Measurements from ENCODE around the gene SIGLEC14.

SIGLEC14 gene

GRCh38 chr19:51607920-51608562 is 38.6 kb downstream of the SIGLEC14 start:
- no peak for DNase-seq

DNA sequence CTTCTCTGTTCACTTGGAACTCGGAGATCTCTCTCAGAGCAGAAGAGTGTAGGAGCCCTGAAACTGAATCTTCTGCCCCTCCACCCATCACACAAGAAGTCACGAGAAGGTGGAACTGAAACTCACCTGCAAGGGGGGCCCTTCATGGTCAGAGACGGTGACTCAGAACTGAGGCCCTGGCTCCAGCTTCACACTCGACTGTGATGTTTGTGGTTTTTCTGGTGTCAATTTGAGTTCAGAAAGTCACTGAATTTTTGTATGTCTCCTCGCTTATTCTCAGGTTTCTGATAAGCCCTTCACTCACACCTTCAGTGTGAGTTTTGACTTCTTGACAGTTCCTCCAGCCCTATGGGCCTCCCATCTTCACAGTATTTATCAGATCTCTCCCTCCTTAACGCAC is 39.5 kb downstream of the SIGLEC14 start:
- no peak for DNase-seq

DNA sequence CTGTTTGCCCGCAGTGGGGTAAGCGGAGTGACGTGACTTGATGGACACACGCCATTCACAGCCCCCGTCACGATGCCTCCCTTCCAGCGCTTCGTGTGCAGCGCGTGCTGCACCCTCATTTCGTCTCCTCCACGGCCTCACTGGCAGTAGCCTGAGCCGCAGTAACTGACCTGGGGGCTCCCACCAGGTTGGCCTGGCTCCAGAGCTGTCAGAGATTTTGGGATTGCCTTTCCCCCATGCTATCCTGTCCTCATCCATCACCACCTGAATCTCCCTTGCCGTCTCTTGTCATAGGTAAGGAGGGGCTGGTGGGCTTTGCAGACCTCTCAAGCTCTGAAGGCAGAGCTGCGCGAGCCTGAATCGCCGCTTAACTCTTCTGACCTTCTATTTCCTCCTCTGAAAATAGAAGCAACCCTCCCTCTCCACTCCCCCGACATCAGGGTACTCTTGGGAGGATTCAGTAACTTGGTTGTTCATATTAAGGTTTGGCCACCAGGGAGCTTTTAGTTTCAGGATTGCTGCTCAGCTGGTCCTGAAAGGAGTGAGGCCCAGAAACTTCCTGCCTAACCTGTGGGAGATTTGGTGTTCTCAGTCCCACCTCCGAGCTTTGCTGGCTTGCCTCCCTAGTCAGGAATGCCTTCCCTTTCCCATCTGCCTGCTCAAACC is 44.3 kb downstream of the SIGLEC14 start:
- DNase-seq, result no peak

DNA sequence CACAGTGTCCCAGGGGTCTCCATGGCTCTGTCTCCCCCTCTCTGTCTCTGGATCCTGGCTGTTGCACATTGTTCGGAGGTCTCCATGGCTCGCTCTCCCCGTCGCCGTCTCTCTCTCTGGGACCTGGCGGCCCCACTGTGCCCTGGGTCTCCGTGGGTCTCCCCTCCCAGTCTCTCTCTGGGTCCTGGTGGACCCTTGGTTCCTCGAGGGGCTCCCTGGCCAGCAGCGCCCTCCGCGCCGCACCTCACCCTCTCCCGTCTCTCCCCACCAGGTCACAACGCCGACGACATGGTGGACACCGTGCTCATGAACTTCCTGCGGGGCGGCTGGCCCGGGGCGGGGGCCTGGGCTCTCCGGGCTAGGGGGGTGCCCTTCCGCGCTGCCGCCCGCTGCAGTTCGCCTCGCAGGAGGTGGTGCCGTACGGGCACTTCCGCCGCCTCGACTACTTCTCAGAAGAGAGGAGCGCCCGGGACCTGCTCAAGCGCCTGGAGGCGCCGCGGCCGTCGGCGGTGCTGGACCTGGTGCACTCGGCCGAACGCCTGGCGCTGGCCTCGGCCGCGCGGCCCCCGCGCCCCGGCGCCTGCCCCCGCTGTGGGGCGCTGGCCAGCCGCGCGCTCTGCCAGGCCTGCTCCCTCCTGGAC is 45.6 kb downstream of the SIGLEC14 start:
- DNase-seq, result no peak

DNA sequence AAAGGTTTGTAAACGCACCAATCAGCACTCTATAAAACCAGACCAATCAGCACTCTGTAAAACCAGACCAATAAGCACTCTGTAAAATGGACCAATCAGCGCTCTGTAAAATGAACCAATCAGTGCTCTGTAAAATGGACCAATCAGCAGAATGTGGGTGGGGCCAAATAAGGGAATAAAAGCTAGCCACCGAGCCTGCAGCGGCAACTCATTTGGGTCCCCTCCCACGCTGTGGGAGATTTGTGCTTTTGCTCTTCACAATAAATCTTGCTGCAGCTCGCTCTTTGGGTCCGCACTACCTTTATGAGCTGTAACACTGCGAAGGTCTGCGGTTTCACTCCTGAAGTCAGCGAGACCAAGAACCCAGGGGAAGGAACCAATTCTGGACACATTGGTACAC is 47.5 kb downstream of the SIGLEC14 start:
- no peak for DNase-seq

DNA sequence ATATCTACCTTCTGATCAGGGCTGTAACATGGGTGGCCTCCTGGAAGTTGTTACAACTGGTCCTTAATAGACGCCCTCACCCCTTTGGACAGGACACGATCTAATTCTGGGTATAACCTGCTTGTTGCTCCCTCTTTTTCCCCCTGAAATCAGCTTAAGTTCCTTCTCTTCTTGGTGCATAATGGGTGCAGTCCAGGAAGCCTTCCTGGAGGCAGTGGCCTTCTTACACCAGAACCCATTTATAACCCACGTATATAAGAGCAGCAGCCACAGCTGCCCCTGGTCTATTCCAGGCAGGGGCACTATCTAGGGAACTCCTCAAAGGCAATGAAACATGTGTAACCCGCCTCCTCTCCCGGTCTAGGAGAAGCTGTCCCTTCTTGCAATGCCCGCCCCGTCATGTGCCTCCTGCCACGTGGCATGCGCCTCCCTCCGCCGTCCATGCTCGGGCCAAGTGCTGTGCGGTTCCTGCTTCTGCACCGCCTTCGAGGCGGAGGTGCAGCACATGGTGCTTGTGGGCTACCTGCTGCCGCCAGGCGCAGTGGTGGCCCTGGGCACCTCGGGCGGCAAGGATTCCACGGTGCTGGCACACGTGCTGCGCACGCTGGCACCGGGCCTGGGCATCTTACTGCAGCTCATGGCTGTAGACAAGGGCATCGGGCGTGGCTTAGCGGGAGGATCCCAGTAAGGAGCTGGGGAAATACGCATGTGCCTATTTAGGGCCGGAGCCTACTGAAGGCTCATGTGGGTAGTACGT is 48.3 kb downstream of the SIGLEC14 start:
- DNase-seq, result no peak

DNA sequence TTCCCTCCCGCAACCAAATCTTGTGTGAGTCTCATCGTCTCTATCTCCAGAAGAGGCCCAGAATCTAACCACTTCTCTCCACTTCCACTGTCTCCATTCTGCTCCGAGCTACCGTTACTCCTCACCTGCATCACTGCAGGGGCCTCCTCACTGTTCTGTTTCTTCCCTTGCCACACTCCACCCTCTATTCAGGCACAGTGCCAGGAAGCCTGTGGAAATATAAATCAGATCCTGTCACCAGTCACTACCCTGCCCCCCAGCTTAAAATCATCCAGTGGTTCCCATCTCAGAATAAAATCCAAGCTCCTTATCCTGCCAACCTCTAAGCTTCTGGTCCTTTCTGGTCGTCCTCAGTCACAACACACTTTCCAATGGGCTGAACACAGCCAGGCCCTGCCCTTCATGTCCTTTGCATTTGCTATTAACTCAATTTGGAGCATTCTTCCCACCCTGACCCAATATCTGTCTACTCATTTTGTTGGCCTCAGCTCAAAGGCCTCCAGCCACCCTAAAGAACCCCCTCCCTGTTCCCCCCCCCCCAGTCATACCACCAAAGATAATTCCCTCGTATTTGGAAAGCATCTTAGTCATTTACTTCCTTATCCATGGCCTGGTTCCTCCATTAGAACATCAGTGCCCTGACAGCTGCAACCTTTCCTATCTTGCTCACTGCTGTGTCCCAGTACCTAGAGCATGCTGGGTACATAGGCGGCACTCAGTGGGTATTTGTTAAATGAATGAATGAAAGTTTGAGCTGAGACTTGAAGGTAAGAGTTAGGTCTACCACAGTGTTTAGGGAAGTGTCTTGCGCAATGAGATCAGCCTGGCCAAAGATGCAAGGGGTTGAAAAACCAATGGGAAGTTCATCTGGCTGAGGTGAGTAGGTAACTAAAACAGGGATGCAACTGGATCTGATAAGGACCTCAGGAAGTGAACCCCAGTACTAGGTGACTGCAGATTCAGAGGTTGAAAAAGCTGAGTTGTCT is 51.1 kb downstream of the SIGLEC14 start:
- no peak for DNase-seq

DNA sequence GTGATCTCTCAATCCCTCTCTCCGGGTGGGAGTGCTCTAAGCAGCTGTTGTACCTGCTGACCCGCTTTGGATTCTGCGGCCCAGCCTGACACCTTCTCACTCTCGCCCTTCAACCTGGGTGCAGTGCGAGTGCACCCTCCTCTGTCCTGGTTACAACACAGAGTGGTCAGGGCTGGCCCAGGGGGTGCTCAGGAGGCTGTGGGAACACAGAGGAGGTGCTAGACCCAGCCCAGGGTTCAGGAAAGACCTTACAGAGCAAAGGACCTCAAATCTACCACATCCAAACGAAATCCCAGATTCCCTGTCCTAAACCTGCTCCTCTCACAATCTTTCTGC is 51.9 kb downstream of the SIGLEC14 start:
- no peak for DNase-seq

DNA sequence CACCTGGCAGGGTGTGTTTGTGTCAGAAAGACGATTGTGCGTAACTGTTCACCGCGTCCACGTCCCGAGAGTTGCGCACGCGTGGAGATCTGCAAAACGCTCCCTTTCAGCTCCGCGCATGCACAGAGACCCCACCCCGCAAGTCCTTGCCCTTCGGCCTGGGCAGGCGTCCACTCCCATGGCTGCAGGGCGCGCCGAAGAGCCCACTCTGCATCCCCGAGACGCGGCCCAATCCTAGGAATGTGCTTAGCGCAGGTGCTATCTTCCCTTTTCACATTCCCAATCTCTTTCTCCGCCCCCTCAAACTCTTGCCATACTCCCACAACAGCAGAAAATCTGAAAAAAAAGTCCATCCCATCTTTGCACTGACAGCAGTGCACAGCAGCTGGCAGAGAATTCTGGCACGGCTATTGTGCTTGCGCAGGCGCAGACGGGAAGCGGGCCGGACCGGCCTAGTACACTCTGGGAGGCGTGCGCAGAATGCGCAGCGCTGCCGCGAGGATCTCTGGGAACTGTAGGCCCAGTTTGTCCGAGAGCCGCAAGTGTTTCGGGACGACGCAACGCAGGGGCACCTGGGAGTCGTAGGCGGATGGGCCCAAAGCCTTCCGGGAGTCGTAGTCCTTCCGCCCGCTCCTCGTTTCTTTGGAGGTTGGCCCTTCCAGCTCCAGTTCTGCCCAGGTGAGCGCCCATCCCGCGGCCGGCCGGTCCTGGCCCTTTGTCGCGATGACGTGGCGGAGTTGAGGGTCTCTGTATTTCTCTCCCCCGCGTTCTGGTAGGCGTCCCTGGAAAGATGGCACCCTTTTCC is 52.5 kb downstream of the SIGLEC14 start:
- peak; percentile 97 for DNase-seq

DNA sequence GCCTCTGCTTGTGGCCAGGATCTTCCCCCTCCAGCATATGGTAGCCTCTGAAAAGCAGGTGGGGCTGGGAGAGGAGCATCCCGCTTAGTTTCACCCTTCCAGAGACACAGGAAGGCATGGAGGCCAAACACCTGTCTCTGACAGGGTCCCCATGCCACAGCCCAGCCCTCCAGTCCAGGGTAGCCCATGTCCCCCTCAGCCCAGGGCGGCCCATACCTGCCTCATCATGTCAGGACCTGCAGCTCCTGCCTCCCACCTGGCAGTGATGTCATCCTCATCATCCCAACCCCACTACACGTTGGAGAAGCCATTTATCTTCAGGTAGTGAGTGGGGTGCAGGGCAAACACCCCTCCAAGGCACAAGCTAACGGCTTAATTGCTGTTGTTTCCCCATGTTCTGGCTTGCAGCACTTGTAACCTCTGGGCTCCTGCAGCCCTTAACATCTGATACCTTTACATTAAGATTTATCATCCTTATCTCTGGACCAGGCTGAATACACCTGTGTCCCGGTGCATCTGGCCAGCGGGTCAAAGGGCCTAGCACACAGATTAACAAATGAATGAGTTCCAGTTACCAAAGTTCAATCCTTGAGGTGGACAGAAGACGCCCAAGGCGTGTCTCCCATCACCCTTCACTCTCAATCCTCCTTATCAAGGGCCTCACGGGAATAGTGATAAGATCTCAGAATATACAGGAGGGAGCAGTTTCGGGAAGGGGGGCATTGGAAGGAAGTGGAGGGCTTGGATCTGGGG is 53.3 kb downstream of the SIGLEC14 start:
- no peak for DNase-seq

Measured in NCI-H526 treated with DMSO at 0.1 percent for 48 hours (cell line).